ENCODE measurements around the gene TOX2.
A peak's percentile ranks its signal among the peaks of the same experiment; 100 is the strongest.

The TOX2 gene

GRCh38 chr20:43916073-43916880, 1.6 kb downstream of the TOX2 start:
- no peak for DNase-seq

DNA sequence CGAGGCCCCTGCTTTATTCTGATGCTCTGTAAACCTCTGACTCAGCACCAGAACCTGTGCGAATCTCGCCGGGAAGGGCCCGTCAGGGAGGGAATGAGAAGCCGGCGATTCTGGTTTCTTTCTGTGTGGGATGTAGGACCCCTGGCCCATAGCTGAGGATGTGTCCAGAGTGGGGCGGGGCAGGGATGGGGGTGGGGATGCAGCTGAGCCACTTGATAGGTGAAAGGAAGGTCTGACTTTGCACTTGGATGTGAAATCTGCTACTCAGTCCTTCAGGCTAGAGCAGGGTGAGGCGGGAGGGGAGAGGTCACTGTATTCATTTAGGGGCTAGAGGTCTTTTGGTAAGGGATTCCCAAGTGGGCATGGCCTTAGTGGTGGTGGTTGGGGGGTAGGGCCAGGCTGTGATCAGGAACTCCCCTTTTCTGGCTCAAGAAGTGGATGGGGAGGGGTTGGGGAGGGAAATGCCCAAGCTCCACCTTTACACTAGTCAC, 2.3 kb downstream of the TOX2 start:
- DNase-seq, result no peak

DNA sequence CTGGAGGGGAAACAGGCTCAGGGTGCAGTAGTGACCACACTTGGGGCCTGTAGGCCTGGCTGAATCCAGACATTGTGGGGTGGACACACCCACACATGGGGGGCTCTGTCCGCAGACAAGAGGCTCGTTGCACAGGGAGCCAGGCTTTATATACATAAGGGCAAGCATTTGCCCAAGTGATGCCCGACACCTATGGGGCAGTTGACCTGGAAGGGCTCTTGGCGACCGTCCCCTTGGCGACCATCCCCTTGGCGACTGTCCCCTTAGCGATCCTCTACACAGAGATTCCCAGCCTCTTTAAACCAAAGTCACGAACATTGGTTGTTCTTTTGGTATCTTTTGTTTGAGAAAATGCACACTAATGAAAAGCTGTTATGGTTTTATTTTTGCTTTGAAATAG, 2.7 kb downstream of the TOX2 start:
- no peak for DNase-seq

- no peak for DNase-seq
Observed at GRCh38 chr20:43919686-43920403, 5.2 kb downstream of the TOX2 start.

- no peak for DNase-seq
Observed at GRCh38 chr20:43920797-43921196, 6.1 kb downstream of the TOX2 start.

GRCh38 chr20:43921227-43921780, 6.7 kb downstream of the TOX2 start:
- no peak for DNase-seq

DNA sequence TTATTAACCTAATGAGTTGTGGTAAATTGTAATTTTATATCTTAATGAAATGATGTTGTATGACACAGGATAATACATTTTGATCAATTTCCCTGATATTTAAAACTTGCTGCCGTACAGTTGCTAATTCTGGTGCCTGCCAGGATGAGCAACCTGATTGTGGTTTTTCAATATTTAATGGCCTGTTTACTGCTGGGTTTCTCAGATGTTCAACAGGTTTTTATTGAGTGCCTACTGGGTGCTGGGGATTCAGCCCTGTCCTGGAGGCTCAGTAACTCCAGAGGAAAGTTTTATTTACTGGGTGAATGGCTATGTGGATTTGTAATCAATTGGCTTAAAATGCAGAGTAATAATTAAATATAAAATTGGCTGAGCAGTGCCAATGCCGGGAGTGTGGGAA, 8.0 kb downstream of the TOX2 start:
- no peak for DNase-seq

DNA sequence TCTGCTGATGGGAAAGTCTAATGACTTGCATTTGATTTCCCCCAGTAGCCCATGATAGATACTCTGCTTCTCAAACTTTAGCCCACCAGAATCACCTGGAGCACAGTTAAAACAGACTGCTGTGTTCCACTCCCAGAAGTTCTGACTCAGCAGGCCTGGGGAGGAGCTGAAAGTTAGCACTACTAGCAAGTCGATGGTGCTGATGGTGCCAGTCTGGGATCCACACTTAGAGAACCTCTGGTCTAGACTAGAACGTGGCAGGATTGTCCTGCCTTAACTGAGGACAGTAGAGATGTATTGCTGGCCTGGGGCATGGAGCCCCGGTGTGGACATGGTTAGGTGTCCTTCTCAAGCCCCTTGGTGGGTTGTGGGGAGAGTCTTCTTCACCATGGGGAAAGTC, 8.7 kb downstream of the TOX2 start:
- no peak for DNase-seq

DNA sequence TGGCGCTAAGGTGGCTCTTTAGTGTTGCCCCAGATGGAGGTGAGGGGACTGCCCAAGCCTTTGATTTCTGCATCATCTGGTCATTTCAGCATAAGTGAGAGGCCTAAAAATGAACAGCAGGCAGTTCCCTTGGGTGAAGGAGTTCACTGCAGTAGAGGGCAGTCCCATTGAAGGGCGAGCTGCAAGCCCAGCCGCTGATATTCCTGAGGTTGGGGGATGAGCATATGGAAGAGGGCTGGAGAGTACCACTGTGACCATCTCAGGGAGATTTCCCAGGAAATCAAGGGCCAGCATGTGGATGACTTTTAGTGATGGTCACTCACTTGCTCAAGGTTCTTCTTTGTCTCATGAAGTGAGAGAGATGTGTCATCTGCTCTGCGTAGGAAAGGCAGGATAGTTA, 9.3 kb downstream of the TOX2 start:
- no peak for DNase-seq

DNA sequence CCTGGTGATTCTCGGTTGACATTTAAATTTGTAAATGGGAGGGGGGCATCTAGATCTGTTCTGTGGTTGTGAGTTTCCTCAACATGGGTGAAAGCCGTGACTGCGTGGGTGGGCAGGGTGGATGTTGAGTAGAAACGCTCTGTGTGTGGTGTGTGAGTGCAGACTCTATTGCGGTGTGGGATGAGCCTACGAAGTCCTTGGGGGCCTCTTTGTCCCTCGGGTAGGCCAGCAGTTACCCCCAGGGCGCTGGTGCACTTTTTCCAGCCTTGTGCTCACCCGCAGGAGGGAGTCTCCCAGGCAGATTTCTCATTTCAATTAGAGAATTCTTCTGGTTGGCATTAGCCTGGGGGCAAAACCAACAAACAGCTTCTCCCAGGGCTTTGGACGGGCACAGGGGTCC, 10.6 kb downstream of the TOX2 start:
- peak; percentile 48 for DNase-seq

GRCh38 chr20:43925801-43926200, 11.1 kb downstream of the TOX2 start:
- peak; percentile 43 for DNase-seq

- DNase-seq, result peak; percentile 10
Observed at GRCh38 chr20:43926287-43927050, 11.8 kb downstream of the TOX2 start.

- DNase-seq, result no peak
Observed at GRCh38 chr20:43931976-43932375, 17.3 kb downstream of the TOX2 start.

DNA sequence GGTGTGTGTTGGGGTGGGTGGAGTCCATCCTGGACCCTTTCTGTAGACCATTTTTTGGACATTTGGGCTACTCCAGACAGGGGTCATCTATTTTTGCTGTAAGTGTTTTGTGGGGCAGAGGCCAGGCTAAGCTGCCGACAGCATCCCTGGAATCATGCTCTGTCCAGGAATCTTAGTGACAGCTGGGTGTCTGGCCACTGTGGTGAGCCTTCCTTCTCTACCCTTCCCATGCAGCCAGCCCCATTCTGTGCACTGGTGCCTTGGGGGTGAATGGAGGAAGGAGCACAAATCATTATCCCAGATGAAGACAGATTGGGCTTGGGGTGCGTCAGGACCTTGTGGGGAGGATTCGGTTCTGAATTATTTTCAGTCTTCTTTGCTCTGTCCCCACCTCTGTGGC, 20.2 kb downstream of the TOX2 start:
- no peak for DNase-seq

DNA sequence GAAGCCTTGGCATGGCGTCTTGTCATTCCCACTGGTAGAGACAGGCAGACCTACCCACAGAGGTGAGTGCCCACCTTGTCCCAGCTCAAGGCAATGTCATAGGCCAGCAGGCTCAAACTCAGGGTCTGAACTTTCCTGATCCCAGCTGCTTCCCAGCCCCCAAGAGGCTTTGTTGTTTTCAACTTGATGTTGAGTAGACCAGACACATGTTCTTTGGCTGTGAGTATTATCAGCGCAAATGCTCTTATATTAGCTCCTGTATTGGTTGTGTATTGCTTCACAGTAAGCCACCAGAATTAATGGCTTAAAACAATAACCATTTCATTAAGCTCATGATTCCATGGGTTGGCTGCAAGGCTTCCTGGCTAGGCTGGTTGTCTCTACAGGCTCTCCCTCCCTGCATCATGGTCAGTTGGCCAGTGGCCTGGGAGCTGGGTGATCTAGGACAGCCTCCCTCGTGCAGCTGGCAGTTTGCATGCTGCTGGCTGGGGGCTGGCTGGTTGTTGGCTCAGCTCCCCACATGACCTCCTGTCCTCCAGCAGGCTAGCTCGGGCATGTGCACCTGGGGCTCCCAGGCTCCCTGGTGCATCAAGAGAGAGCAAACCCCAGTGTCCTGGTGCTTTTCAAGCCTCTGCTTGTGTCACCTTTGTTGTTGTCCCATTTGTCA, 21.6 kb downstream of the TOX2 start:
- DNase-seq, result no peak

DNA sequence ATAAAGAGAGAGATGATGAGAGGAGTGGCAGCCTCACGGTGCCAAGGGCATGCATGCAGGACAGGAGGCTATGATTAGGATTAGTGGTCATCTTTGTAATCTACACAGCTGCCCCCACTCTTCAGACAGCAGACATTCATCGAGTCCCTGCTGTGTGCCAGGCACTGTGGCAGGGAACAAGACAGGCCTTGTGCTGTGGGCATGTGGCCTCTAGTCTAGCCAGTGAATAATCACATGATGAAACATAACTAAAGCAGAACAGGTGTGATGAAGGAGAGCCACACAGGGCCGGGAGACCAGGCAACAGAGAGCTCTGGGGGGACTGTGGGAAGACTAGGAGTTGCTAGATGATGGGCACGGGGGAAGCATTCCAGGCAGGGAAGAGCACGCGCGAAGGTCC, 22.2 kb downstream of the TOX2 start:
- DNase-seq, result no peak

DNA sequence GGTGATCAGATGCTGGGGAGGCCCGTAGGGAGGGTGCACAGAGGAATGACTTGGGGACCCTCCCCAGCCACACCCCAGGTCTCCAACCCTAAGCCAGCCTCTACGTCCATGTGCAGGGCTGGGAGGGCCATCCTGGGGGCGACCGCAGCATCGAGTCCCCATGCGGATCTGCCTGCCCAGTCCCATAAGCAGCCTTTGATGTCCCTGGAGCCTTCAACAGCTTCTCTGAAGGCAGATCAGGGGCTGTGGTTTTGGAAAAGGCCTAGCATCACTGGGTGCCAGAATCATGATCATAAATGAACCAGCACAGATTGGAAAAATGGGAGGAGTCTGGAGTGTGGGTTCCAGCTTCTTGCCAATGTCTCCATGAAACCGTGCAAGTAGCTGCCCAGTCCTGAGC, 22.9 kb downstream of the TOX2 start:
- no peak for DNase-seq

DNA sequence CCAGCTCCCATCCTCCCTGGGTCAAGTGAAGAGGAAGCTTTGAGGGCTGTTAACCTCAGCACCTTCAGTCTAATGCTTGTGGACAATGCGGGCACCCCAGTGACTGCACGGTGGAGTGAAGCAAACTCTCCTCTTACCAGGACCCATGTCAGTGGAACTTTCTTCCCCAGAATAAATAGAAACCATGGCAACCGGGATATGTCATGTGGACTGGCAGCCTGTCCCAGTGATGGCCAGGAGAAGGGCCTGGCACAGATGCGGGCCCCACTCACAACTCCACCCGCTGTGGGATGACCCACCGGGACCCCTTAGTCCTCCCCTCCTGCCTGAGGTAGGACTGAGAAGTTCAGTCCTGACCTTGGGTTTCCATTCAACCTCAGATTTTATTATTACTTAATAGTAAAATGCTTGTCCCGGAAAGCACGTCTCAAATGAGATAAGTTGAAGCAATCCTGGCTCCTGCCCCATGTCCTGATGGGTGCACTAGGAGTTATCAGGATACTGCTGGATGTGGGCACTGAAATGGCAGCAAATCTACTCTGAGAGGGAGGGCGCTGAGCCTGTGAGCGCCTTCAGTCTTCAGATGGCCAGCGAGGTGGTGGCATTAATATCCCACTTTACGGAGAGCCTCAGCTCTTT, 23.5 kb downstream of the TOX2 start:
- no peak for DNase-seq

DNA sequence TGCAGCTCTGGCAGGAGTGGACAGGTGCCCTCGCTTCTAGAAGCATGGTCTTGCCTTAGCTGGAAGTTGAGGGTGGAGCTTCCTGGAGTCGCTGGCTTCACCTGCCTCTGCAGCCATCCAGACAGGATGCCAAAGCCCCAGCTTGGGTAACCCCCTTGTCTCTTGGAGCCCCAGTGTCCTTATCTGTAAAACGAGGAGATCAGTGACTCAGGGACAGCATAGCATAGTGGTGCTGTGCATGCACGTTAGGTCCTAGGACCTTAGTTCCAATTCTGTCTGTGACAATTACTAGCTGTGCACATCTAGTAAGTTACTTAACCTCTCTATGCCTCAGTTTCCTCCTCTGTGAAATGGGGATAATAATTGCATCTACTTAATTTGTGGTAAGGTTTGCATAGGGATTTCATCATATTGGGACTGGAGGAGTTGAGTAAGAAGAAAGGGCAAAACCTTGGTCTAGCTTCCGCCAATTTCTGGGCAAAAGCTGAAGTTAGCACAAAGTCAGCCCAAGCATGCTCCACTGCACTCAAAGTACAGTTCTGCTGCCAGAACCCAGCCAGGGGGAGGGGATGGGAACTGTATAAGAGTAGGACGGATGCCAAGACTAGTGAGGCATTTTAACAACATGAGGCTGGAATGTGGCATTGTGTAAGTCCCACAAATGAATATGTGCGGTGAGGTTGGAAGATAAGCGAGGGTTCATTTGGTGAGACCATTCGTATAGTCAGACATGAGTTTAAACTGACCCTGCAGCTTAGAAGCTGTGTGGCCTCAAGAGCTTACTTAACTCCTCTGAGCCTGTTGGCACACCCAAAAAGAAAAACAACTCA, 24.5 kb downstream of the TOX2 start:
- no peak for DNase-seq

DNA sequence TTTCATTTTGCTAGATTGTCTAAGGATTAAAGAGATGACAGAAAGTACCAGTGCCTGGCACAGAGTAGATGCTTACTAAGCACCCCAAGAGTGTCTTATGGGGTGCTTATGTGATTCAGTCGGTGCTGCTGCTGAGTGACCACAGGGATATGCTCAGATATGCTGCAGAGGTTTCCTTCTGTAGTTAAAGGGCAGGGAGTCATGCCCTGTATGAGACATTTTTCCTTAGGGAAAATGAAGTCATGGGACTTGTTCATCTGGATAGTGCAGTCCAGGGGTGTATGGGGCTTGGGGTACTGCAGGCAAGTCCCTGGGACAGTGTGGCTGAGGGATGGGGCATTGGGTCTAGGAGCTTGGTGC, 25.1 kb downstream of the TOX2 start:
- no peak for DNase-seq

DNA sequence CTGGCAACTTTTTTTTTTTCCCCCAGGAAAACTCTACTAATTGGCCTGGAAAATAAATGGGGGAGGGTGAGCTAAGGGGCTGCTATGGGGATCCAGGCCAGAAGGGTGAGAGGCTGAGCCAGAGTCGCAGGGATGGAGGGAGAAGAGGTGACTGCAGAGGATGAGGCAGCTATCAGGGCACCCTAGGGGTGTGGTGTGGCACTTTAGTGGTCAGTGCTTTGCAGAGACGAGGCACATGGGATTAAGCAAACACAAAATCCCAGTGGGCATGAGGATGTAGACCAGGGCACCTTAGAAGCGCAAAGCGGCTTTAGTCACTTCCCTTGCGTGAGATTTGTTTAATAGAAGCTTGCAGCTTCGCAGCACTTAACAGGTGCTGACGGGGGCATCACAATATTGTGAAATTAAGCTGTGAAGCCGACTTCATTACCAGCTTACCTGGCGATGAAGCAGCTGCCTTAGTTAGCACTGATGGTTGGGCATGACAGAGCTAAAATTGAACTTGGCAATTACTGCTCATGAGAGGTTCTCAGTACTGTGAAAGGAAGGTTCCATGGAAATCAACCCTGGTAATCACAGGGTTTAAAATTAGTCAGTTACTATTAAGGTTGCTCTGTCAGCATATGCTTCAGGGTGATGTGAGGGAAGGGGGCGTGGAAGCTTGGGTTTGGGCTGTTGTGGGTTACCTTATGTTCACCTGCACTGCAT, 26.0 kb downstream of the TOX2 start:
- DNase-seq, result no peak

Measured in activated T-cell treated with anti-CD3 and anti-CD28 coated beads, Interleukin-2, amount 50 U/mL, for 1 hour (primary cell).